H1 (cell line): ENCODE measurements around the gene LCE4A. TPM values are rescaled to one million over a fixed set of nuclear protein-coding genes. Genes with fewer than 3 reads are reported as not detected.

Experiments
- CTCF ChIA-PET: fragments of 300-600 bp; sonication (Branson Sonifier 250); formaldehyde crosslinking; loops from one replicate; lab custom pipeline; 2021; ENCODE audit not compliant: partially characterized antibody; lab: Charles Lee
- POLR2A ChIA-PET: fragments of 300-600 bp; sonication (Branson Sonifier 250); formaldehyde crosslinking; loops from one replicate; lab custom pipeline; 2021; ENCODE audit warnings: inconsistent platforms; ENCODE audit not compliant: partially characterized antibody; lab: Charles Lee
- DNase-seq, 2 experiments: peaks; one replicate each; pipeline versions ENCODE4 v3.0.0 to v3.0.0-alpha.2; 2010 to 2022; ENCODE audit warnings: low spot score in 2 of 2, low read depth in 1 of 2, mixed read lengths in 1 of 2
- FAIRE-seq: peaks from 2 replicates; lab custom pipeline; 2011; peaks lifted over from hg19 to GRCh38; lab: Jason Lieb, UNC
- H2AFZ ChIP-seq: 2 replicates; pipeline ENCODE4 v1.8.1; 2012; ENCODE audit warnings: low read length, inconsistent platforms
- H2AK5ac ChIP-seq: 2 replicates; pipeline ENCODE4 v1.6.1; 2013; ENCODE audit warnings: low read depth, low read length
- H2BK120ac ChIP-seq: replicated peaks from 2 replicates; pipeline ENCODE3; 2013; ENCODE audit warnings: low read depth, low read length, inconsistent platforms
- H2BK12ac ChIP-seq: 2 replicates; pipeline ENCODE4 v1.6.1; 2013; ENCODE audit warnings: low read depth, low read length
- H2BK15ac ChIP-seq: 2 replicates; pipeline ENCODE4 v1.6.1; 2013; ENCODE audit warnings: low read length
- H2BK20ac ChIP-seq: 2 replicates; pipeline ENCODE4 v1.6.1; 2013; ENCODE audit warnings: low read length
- H2BK5ac ChIP-seq: 2 replicates; pipeline ENCODE4 v1.6.1; 2013; ENCODE audit warnings: low read depth, low read length
- H3K14ac ChIP-seq: 2 replicates; pipeline ENCODE4 v1.6.1; 2013; ENCODE audit warnings: inconsistent platforms; ENCODE audit not compliant: insufficient read length
- H3K18ac ChIP-seq: 2 replicates; pipeline ENCODE4 v1.6.1; 2013; ENCODE audit warnings: low read length; ENCODE audit errors: extremely low read depth
- H3K23ac ChIP-seq: 2 replicates; pipeline ENCODE4 v1.6.1; 2013; ENCODE audit warnings: inconsistent platforms; ENCODE audit not compliant: insufficient read length
- H3K23me2 ChIP-seq: 2 replicates; pipeline ENCODE4 v1.6.1; 2013; ENCODE audit warnings: low read depth, low read length
- H3K27ac ChIP-seq: 2 replicates; pipeline ENCODE4 v1.6.1; 2011; ENCODE audit warnings: low read depth, low read length, inconsistent platforms
- H3K27me3 ChIP-seq, 4 experiments: replicated peaks in 1 of 4; 1 replicate in 1 of 4; 2 replicates in 3 of 4; pipeline versions ENCODE4 v1.6.1 to v1.8.1; 2011 to 2013; ENCODE audit warnings: low read length in 3 of 4, mild to moderate bottlenecking in 3 of 4, inconsistent platforms in 2 of 4, mixed read lengths in 2 of 4, moderate library complexity in 1 of 4; ENCODE audit not compliant: control insufficient read depth in 3 of 4, insufficient read depth in 3 of 4; ENCODE audit errors: extremely low read depth in 1 of 4
- H3K36me3 ChIP-seq, 4 experiments: 2 replicates each; pipeline versions ENCODE4 v1.6.1 to v1.8.1; 2011 to 2013; ENCODE audit warnings: mild to moderate bottlenecking in 4 of 4, low read length in 3 of 4, moderate library complexity in 2 of 4, control low read depth in 1 of 4, inconsistent platforms in 1 of 4; ENCODE audit not compliant: insufficient read depth in 4 of 4, control insufficient read depth in 2 of 4
- H3K4ac ChIP-seq: replicated peaks from 2 replicates; pipeline ENCODE3; 2013; ENCODE audit warnings: low read length, low read depth, mixed read lengths, inconsistent platforms; ENCODE audit not compliant: insufficient read length
- H3K4me1 ChIP-seq, 4 experiments: replicated peaks in 1 of 4; 1 replicate in 1 of 4; 2 replicates in 3 of 4; pipeline versions ENCODE4 v1.6.1 to v1.8.1; 2011 to 2013; ENCODE audit warnings: low read length in 3 of 4, inconsistent platforms in 2 of 4, mixed read lengths in 1 of 4; ENCODE audit not compliant: insufficient read depth in 4 of 4, control insufficient read depth in 3 of 4
- H3K4me2 ChIP-seq, 2 experiments: 2 replicates each; pipeline versions ENCODE4 v1.6.1 to v1.8.1; 2011 to 2013; ENCODE audit warnings: low read depth in 2 of 2, low read length in 2 of 2, control low read depth in 1 of 2, inconsistent platforms in 1 of 2, mild to moderate bottlenecking in 1 of 2; ENCODE audit not compliant: insufficient read depth in 1 of 2
- H3K4me3 ChIP-seq, 4 experiments: fragments of 200-600, 300-600 bp in 1 of 4; sonication (generic), shearing (Covaris generic), sonication (Bioruptor Twin) in 1 of 4; 2 replicates each; pipeline versions ENCODE4 v1.5.1 to v1.8.1; 2011 to 2016; ENCODE audit warnings: low read length in 4 of 4, low read depth in 3 of 4, control low read depth in 2 of 4, inconsistent platforms in 2 of 4, mild to moderate bottlenecking in 2 of 4, mixed read lengths in 1 of 4, moderate library complexity in 1 of 4; ENCODE audit not compliant: insufficient read depth in 2 of 4; ENCODE audit errors: extremely low read depth in 1 of 4
- H3K56ac ChIP-seq: replicated peaks from 2 replicates; pipeline ENCODE3; 2013; ENCODE audit warnings: low read depth, mild to moderate bottlenecking, mixed read lengths, low read length, inconsistent platforms; ENCODE audit not compliant: insufficient read length
- H3K79me1 ChIP-seq: 2 replicates; pipeline ENCODE4 v1.6.1; 2013; ENCODE audit warnings: low read depth, low read length, control low read depth
- H3K79me2 ChIP-seq, 2 experiments: 2 replicates each; pipeline versions ENCODE4 v1.6.1 to v1.8.1; 2012 to 2013; ENCODE audit warnings: low read length in 2 of 2, mild to moderate bottlenecking in 2 of 2, inconsistent platforms in 1 of 2; ENCODE audit not compliant: insufficient read depth in 2 of 2, control insufficient read depth in 1 of 2
- H3K9ac ChIP-seq, 4 experiments: replicated peaks in 1 of 4; 1 replicate in 1 of 4; 2 replicates in 3 of 4; pipeline versions ENCODE4 v1.6.1 to v1.8.1; 2011 to 2013; ENCODE audit warnings: low read depth in 3 of 4, low read length in 3 of 4, control low read depth in 2 of 4, mild to moderate bottlenecking in 2 of 4, moderate library complexity in 2 of 4, inconsistent platforms in 1 of 4; ENCODE audit errors: extremely low read depth in 1 of 4
- H3K9me3 ChIP-seq, 2 experiments: 2 replicates each; pipeline versions ENCODE4 v1.6.1 to v1.8.1; 2012 to 2013; ENCODE audit warnings: mild to moderate bottlenecking in 2 of 2, moderate library complexity in 2 of 2, control low read depth in 1 of 2, inconsistent platforms in 1 of 2, low read depth in 1 of 2, low read length in 1 of 2, mixed read lengths in 1 of 2; ENCODE audit not compliant: insufficient read depth in 2 of 2
- H4K20me1 ChIP-seq, 2 experiments: replicated peaks in 1 of 2; 2 replicates each; pipeline versions ENCODE3 to v1.8.1; 2011 to 2013; ENCODE audit warnings: inconsistent platforms in 2 of 2, low read length in 2 of 2, mild to moderate bottlenecking in 1 of 2; ENCODE audit not compliant: insufficient read depth in 2 of 2, control insufficient read depth in 1 of 2
- H4K5ac ChIP-seq: 2 replicates; pipeline ENCODE4 v1.6.1; 2013; ENCODE audit warnings: low read length, low read depth, mixed read lengths, inconsistent platforms; ENCODE audit not compliant: insufficient read length
- H4K8ac ChIP-seq: 2 replicates; pipeline ENCODE4 v1.8.0; 2013; ENCODE audit warnings: mild to moderate bottlenecking, moderate library complexity, low read length, inconsistent platforms; ENCODE audit not compliant: insufficient read depth; ENCODE audit errors: extremely low read depth
- H4K91ac ChIP-seq: replicated peaks from 2 replicates; pipeline ENCODE3; 2013; ENCODE audit warnings: low read length, mixed read lengths, inconsistent platforms; ENCODE audit not compliant: insufficient read length
- CBX8 ChIP-seq: fragments of 300-800, 300-1000 bp; sonication (generic); IDR thresholded peaks from 2 replicates; pipeline ENCODE4 v1.7.1; 2016; ENCODE audit warnings: low read depth, low read length, borderline replicate concordance
- CHD2 ChIP-seq: IDR thresholded peaks from 2 replicates; pipeline ENCODE4 v1.6.1; 2012; ENCODE audit warnings: low read length, improper control_type of control experiment
- FOSL1 ChIP-seq: IDR thresholded peaks from 2 replicates; pipeline ENCODE4 v1.6.1; 2011; ENCODE audit warnings: mild to moderate bottlenecking, low read depth, low read length, moderate library complexity; ENCODE audit not compliant: insufficient read depth
- GABPA ChIP-seq: IDR thresholded peaks from 2 replicates; pipeline ENCODE4 v1.6.1; 2011; ENCODE audit warnings: mild to moderate bottlenecking, low read length, moderate library complexity, borderline replicate concordance; ENCODE audit not compliant: insufficient read depth
- KDM4A ChIP-seq: IDR thresholded peaks from one replicate; pipeline ENCODE4 v1.7.1; 2012; ENCODE audit warnings: low read depth, mild to moderate bottlenecking, moderate library complexity, low read length, inconsistent platforms; ENCODE audit not compliant: severe bottlenecking
- NRF1 ChIP-seq: IDR thresholded peaks from 2 replicates; pipeline ENCODE4 v1.6.1; 2011; ENCODE audit warnings: mild to moderate bottlenecking, low read depth, low read length, improper control_type of control experiment
- POLR2A ChIP-seq, 2 experiments: IDR thresholded peaks; 1 replicate in 1 of 2; 2 replicates in 1 of 2; pipeline ENCODE4 v1.6.1; 2011; ENCODE audit warnings: low read depth in 2 of 2, low read length in 2 of 2, mild to moderate bottlenecking in 2 of 2; ENCODE audit errors: control extremely low read depth in 1 of 2
- POU5F1 ChIP-seq: IDR thresholded peaks from 2 replicates; pipeline ENCODE4 v1.6.1; 2011; ENCODE audit warnings: low read depth, mild to moderate bottlenecking, low read length, moderate library complexity
- RFX5 ChIP-seq: IDR thresholded peaks from 2 replicates; pipeline ENCODE4 v1.6.1; 2011; ENCODE audit warnings: low read depth, low read length, improper control_type of control experiment, borderline replicate concordance
- RNF2 ChIP-seq: fragments of 200-900, 300-1000 bp; sonication (generic); IDR thresholded peaks from 2 replicates; pipeline ENCODE4 v1.7.1; 2016; ENCODE audit warnings: borderline replicate concordance, low read depth, mild to moderate bottlenecking, antibody characterized with exemption, low read length; ENCODE audit not compliant: poor library complexity, severe bottlenecking; ENCODE audit errors: missing control alignments
- SAP30 ChIP-seq: fragments of 300-600 bp; sonication (generic); IDR thresholded peaks from 2 replicates; pipeline ENCODE4 v1.7.1; 2012; ENCODE audit warnings: low read length, moderate library complexity, mild to moderate bottlenecking, inconsistent platforms; ENCODE audit not compliant: insufficient read depth, insufficient replicate concordance
- SIX5 ChIP-seq: IDR thresholded peaks from 2 replicates; pipeline ENCODE4 v1.6.1; 2011; ENCODE audit warnings: mild to moderate bottlenecking, low read depth, low read length
- SP4 ChIP-seq: IDR thresholded peaks from 2 replicates; pipeline ENCODE4 v1.6.1; 2012; ENCODE audit warnings: low read length, inconsistent platforms
- USF2 ChIP-seq: IDR thresholded peaks from 2 replicates; pipeline ENCODE4 v1.6.1; 2011; ENCODE audit warnings: low read length, improper control_type of control experiment
- ZNF274 ChIP-seq: IDR thresholded peaks from 2 replicates; pipeline ENCODE4 v1.7.0; 2012; ENCODE audit warnings: low read length, borderline replicate concordance; ENCODE audit errors: extremely low read depth
- polyA plus RNA-seq, 7 experiments: library from polyadenylated mRNA; depleted of rRNA in 3 of 7; stranded (reverse) in 5 of 7; unstranded in 2 of 7; fragments of >200 nt in 5 of 7; fragments of 200-250 nt in 2 of 7; gene quantifications; 1 replicate in 5 of 7; 2 replicates in 1 of 7; 4 replicates in 1 of 7; pipeline versions ENCODE4 v1.2.1 to v1.2.3, GENCODE V29; 2011 to 2013; ENCODE audit warnings: missing spikeins in 2 of 7, mixed read lengths in 2 of 7
- total RNA-seq: library from RNA; stranded (reverse); fragmentation: NEBNext Ultra II Directional; extraction: Animal tissue kit (Norgen Biotek cat#: 25700); gene quantifications from 2 replicates; pipeline ENCODE4 v1.2.1, GENCODE V29; 2021

Gene LCE4A
- total and polyA plus RNA-seq, 2 of the 8 experiments (the other 6 are each of a cell fraction or from before 2014, with no cell fraction given) = not detected

- no peak for FAIRE-seq
- H3K4me2 ChIP-seq = no peak overlapping the region
- POLR2A ChIA-PET = no interaction called here
- TF ChIP-seq CHD2 (no peak), ZNF274 (no peak), CBX8 (no peak), SIX5 (no peak), RFX5 (no peak), NRF1 (no peak), SAP30 (no peak), RNF2 (no peak), KDM4A (no peak), GABPA (no peak), FOSL1 (no peak), POLR2A (IDR thresholded peaks at IDR 0.05; ENCODE audit: control extremely low read depth in 1 of 2, low read depth in 2 of 2, low read length in 2 of 2) (no peak), POU5F1 (no peak), USF2 (no peak), SP4 (no peak)
Observed at GRCh38 chr1:152718238-152718637, 10.3 kb downstream of the LCE4A start.

More at GRCh38 chr1:152718238-152718637, 10.3 kb downstream of the LCE4A start:
- Histone ChIP-seq H3K9ac (no peak overlapping the region), H3K79me1 (no peaks in the 10 kb centered on the region), H2BK12ac (no peak overlapping the region), H3K4me3 (no peak overlapping the region), H3K18ac (no peak overlapping the region), H3K79me2 (no peaks in the 10 kb centered on the region), H2AK5ac (no peak overlapping the region), H3K4me1 (no peaks in the 10 kb centered on the region), H2BK15ac (no peak overlapping the region), H4K8ac (no peak overlapping the region), H2AFZ (no peak overlapping the region), H2BK20ac (no peak overlapping the region), H3K23ac (no peak overlapping the region), H3K27me3 (no peaks in the 10 kb centered on the region), H2BK120ac (no peak overlapping the region), H3K4ac (no peak overlapping the region), H4K5ac (no peak overlapping the region), H3K36me3 (no peaks in the 10 kb centered on the region), H4K91ac (no peak overlapping the region), H4K20me1 (no peaks in the 10 kb centered on the region), H3K27ac (no peak overlapping the region), H2BK5ac (no peak overlapping the region), H3K23me2 (no peaks in the 10 kb centered on the region), H3K14ac (no peak overlapping the region), H3K9me3 (peaks cover 86 to 92% of the 10 kb centered on the region in 2 experiments), H3K56ac (no peak overlapping the region)
- CTCF ChIA-PET = no interaction called here
- DNase-seq = no peak
